Middle frontal gyrus (tissue), 1 donor: ENCODE measurements around the gene RSPRY1.
A peak's percentile ranks its signal among the peaks of the same experiment; 100 is the strongest.

ENCODE experiments used
- DNase-seq: peaks from one replicate; pipeline ENCODE4 v3.0.0-alpha.2; 2015; ENCODE audit warnings: low spot score; ENCODE audit errors: extremely low spot score

The RSPRY1 gene

GRCh38 chr16:57216968-57217367 is 30.8 kb downstream of the RSPRY1 start:
- DNase-seq = no peak

GRCh38 chr16:57223057-57223456 is 36.9 kb downstream of the RSPRY1 start:
- no peak for DNase-seq

- no peak for DNase-seq
These were observed 38.7 kb downstream of the RSPRY1 start for GRCh38 chr16:57224651-57225335.

GRCh38 chr16:57225978-57226377 is 39.8 kb downstream of the RSPRY1 start:
- no peak for DNase-seq

- no peak for DNase-seq
These were observed 40.8 kb downstream of the RSPRY1 start for GRCh38 chr16:57226701-57227621.

GRCh38 chr16:57229079-57229478 is 43.0 kb downstream of the RSPRY1 start:
- no peak for DNase-seq

- no peak for DNase-seq
These were observed 45.8 kb downstream of the RSPRY1 start for GRCh38 chr16:57231821-57232350.

GRCh38 chr16:57233944-57234706 is 48.0 kb downstream of the RSPRY1 start:
- DNase-seq = no peak

- DNase-seq = no peak
These were observed 48.6 kb downstream of the RSPRY1 start for GRCh38 chr16:57234707-57235092.

- DNase-seq = no peak
These were observed 49.2 kb downstream of the RSPRY1 start for GRCh38 chr16:57235128-57236021.

- DNase-seq = no peak
These were observed 49.9 kb downstream of the RSPRY1 start for GRCh38 chr16:57236022-57236350.

- DNase-seq = no peak
These were observed 52.6 kb downstream of the RSPRY1 start for GRCh38 chr16:57238682-57239081.

GRCh38 chr16:57239107-57239506 is 53.0 kb downstream of the RSPRY1 start:
- DNase-seq = no peak

GRCh38 chr16:57240851-57241250 is 54.7 kb downstream of the RSPRY1 start:
- no peak for DNase-seq

- DNase-seq = no peak
These were observed 56.5 kb downstream of the RSPRY1 start for GRCh38 chr16:57242650-57243049.

GRCh38 chr16:57244463-57244766 is 58.3 kb downstream of the RSPRY1 start:
- no peak for DNase-seq

GRCh38 chr16:57244767-57245471 is 58.8 kb downstream of the RSPRY1 start, which contains the start of gene ARL2BP:
Gene ARL2BP (plus strand): TSS chr16:57245259. CDS start chr16:57245368, 109 bp downstream.
- DNase-seq = peak; percentile 98

- no peak for DNase-seq
These were observed 59.5 kb downstream of the RSPRY1 start for GRCh38 chr16:57245472-57246113.

GRCh38 chr16:57251352-57251751 is 65.2 kb downstream of the RSPRY1 start:
- DNase-seq = no peak
